ENCODE results near the gene RPL37.
A peak's percentile ranks its signal among the peaks of the same experiment; 100 is the strongest.
"Not testable (repeated sequence)": the region's sequence is repeated elsewhere in the genome, so short reads cannot be mapped to it uniquely, and the experiment has no call there.

The RPL37 gene

DNA sequence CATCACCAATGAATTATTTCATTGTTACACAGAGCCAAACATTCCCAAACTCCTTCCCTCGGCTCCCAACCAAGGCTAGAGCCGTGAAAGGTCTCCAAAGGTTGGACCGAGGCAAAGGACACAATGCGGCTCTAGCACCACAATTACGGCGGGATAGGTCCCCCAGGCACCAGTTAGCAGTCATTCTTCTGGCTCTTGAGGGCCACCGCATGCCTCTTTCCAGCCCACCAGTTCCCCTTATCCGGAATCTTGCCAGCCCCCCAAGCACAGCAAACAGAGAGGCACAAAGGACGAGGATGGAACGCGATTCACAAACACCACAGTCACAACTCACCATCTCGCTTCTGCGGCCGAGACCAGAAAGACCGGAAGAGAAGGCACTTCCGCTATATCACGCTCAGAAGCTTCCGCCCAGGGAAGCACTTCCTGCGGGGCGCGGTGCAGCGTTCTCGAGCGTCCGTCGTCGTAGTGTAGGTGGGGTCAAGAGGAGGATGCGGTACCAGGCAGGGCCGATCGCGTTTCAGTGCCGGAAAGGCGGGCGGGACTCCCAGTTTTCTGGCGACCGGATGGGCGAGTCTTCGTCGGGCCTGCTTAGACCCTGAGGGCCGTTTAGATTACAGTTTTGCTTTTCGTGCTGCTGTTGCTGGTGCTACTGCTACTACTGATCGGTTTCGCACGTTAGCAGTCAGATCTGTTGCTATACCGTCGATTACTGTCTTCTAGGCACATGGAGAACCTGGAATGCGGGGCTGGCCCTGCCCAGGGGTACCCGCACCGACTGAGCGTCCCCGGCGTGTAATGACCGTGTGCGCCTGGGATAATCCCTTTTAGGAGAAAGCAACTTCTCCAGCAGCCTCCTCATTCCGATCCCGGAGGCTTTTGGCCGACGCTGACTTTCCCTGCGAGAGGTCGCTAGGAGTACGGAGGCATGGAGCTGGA is at the start of gene RPL37:
RPL37 (minus strand) TSS at position 374 of the 939 bp plus-strand sequence; CDS start at position 337, 37 bp downstream.
- DNase-seq, result peak; percentile 88

DNA sequence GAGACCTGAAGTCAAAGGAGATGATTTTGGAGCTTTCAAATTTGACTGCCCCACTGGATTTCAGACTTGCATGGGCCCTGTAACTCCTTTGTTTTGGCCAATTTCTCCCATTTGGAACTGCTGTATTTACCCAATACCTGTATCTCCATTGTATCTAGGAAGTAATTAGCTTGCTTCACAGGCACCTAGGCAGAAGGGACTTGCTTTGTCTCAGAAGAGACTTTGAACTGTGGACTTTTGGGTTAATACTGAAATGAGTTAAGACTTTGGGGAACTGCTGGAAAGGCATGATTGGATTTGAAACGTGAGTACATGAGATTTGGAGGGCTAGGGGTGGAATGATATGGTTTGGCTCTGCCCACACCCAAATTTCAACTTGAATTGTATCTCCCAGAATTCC is 48.0 kb upstream of the RPL37 start:
- not testable (repeated sequence) for DNase-seq

DNA sequence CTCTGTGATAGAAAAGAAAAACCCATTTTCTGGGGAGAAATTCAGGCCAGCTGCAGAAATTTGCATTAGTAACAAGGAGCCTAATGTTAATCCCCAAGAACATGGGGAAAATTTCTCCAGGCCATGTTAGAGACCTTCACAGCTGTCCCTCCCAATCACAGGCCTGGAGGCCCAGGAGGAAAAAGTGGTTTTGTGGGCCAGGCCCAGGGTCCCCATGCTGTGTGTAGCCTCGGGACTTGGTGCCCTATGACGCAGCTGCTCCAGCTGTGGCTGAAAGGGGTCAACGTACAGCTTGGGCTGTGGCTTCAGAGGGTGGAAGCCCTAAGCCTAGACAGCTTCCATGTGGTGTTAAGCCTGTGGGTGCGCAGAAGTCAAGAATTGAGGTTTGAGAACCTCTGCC is 47.3 kb upstream of the RPL37 start:
- DNase-seq, result no peak

DNA sequence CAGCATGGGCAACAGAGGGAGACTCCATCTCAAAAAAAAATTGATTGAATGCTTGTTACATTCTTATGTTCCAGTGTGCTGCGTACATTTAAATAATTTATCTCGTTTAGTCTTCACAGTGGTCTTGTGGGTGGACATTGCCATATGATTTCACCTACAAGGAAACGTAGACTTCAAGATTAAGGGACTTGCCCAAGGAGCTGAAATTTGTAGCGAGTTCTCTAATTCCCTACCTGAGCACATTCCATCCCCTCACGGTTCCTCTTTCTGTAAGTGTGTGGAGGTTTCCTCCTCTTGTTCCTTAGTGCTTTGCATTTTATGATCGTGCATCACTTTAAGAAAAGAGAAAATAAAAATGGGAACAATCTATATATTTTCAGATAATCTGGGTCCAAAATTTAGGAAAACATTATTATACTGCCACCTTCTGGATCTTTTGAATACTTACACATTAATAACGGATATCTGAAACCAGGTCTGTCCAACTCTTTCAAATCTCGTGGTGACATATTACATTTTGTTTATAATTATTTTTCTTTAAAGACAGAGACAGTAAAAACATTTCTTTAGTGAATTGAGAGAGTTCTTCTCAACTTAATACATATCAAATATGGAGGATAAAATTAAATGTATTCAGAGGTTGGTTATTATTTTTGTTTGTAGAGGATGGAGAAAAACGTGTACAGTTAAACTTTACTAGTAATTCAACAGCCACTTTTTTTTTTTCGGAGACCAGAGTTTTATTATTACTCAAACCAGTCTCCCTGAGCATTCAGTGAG is 44.3 kb upstream of the RPL37 start:
- no peak for DNase-seq

DNA sequence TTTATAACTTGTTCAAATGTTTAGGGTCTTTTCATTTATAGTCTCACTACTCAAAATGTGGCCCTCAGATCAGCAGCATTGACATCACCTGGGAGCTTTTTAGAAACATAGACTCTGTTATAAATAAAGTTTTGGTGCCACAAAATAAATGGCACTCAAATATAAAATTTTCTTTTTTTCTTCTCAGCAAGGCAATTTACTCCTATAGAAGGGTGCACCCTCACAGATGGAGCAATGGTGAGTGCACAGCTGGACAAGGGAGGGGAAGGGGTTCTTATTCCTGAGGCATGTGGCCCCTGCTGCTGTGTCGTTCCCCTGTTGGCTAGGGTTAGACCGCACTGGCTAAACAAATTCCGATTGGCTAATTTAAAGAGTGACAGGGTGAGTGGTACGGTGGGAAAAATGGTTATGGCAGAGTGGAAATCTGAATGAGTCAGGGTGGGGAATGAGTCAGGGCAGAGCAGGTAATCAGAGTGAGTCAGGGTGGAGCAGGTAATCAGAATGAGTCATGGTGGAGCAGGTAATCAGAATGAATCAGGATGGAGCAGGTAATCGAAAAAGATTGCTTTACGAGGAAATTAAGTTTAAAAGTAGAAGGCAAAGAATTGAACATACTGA is 42.5 kb upstream of the RPL37 start:
- no peak for DNase-seq

DNA sequence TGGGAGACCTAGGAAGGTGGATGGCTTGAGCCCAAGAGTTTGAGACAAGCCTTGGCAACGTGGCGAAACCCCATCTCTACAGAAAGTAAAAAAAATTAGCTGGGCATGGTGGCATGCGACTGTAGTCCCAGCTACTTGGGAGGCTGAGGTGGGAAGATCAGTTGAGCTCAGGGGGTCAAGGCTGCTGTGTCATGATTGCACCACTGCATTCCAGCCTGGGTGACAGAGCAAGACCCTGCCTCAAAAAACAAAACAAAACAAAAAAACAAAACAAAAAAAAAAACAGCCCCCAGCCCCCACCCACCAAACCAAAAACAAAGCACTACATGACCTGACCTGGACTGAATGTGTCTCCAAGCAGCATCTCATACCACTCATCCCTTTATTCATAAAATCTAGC is 40.9 kb upstream of the RPL37 start:
- DNase-seq, result no peak

DNA sequence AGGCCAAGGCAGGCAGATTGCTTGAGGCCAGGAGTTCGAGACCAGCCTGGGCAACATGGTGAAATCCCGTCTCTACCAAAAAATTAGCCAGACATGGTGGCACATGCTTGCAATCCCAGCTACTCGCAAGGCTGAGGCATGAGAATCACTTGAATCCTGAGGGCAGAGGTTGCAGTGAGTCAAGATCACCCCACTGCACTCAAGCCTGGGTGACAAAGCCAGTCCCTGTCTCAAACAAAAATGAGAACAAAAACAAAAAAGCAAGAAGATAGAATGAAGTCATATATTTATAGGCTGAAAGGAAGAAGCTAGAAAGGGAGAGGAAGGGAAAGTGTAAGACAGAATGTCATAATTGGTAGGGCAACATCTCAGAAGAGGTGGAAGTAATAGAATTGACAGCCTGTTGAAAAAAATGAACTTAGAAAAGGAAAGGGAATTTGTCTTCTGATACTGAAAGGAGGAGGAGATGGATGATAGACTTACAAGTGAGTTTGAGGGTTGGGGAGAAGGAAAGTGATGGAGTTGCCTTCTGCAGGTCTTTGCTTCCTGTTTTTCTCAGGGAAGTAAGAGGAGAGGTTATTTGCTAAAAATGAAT is 38.4 kb upstream of the RPL37 start:
- no peak for DNase-seq

DNA sequence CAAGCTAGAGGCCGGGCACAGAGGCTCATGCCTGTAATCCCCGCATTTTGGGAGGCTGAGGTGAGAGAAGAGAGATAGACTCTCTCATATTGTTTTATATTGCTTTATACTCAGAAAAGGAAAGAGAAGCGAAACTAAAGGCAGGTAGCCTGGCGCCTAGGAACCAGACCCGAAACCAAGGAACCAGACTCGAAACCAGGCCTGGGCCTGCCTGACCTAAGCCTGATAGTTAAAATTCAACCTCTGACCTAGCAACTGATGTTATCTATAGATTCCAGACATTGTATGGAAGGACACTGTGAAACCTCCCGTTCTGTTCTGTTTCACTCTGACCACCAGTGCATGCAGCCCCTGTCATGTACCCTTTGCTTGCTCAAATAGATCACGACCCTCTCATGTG is 37.2 kb upstream of the RPL37 start:
- DNase-seq, result not testable (repeated sequence)

DNA sequence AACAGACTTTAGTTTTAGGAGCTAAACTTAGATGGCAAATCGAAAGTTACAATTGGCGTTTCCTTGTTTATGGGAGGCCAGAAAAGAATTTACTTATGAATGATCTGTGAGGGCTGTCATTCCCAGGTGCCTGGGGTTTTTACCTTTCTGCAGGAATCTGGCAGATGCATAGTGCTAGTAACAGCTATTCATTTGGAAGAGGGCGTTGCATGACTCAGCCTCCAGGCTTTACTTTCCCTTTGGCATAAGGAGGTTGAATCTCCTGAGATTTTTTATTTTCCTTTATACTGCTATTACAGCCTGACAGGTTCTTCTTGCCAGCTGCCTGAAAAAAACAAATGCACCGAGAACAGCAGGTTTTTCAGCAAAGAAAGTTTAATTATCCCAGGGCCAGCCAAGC is 36.2 kb upstream of the RPL37 start:
- no peak for DNase-seq

DNA sequence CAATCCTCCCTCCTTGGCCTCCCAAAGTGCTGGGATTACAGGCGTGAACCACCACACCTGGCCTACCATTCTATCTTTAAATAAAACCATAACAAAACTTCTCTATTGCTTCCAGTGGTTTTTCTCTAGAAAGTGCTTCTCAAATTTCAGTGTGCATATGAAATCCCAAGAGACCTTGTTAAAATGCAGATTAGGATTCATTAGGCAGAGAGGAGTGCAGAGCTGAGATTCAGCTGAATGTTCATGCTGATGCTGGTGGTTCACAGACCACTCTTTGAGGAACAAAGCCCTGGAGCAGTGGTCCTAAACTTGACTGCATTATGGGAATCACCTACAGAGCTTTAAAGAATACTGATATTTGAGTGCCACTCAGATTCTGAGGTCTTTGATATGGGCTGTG is 34.4 kb upstream of the RPL37 start:
- no peak for DNase-seq

DNA sequence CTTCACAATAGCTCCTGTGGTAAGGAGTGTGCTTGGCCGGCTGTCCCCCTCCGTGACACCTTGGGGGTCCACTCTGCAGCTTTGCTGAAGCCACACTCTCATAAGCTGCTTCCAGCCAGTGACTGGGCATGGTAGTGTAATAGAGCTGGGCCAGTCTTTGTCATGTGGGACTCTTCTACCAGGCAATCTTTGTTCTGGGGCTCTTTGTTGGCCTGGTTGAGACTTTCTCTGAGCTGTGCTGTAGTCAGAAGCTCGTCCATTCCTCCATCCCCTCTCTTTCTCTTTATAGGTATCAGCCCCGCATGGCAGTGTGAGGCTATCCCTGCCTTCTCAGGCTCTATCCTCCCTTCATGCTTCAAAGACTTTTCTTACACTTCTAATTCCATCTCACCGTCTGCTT is 31.8 kb upstream of the RPL37 start:
- DNase-seq, result no peak

DNA sequence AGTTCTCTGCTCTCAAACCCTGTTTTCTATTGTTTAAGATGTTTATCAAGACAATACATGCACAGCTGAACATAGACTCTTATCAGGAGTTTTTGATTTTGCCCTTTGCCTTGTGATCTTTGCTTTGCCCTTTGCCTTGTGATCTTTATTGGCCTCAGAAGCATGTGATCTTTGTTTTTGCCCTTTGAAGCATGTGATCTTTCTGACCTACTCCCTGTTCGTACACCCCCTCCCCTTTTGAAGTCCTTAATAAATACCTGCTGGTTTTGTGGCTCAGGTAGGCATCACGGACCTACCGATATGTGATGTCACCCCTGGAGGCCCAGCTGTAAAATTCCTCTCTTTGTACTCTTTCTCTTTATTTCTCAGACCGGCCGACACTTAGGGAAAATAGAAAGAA is 30.0 kb upstream of the RPL37 start:
- not testable (repeated sequence) for DNase-seq

DNA sequence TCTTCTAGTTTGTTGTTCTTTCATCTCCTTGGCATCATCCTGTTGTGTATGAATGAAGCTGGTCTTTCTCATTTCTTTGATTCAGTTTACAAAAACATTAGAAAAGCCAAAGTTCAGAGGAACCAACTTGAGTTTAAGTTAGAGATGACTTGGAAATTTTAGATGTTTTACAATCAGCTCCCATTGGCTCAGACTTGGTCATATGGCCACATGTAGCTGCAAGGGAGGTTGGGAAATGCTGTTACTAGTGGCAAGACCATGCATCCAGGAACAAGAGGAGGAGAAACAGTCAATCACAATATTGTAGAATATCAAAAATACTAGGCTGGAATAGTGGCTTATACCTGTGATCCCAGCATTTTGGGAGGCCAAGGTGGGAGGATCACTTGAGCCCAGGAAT is 25.7 kb upstream of the RPL37 start:
- DNase-seq, result no peak

DNA sequence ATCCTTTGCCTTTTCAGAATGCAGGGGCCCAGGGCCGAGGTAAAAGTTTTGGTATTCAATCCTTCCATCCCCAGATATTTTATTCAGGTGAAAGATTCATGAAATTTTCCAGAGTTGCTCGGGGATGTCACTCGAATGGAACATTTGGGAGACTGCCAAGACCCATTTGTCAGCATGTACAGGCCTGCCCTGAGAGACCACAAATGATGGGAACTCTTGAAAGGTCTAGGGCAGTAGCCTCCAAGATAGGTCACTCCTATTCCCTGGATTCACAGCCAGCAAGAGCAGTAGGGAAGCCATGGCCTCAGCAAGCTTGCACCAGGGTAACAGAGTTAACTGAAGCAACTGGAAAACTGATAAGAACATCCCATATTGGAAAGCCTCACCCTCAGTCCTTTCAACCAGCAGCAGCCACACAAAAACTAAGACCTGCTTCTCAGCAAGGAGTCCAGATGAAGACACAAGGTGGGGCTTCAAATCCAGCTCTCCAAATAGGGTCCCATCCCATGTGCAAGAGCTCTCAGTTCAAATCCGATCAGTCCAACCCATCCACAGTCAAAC is 18.7 kb upstream of the RPL37 start:
- DNase-seq, result no peak

DNA sequence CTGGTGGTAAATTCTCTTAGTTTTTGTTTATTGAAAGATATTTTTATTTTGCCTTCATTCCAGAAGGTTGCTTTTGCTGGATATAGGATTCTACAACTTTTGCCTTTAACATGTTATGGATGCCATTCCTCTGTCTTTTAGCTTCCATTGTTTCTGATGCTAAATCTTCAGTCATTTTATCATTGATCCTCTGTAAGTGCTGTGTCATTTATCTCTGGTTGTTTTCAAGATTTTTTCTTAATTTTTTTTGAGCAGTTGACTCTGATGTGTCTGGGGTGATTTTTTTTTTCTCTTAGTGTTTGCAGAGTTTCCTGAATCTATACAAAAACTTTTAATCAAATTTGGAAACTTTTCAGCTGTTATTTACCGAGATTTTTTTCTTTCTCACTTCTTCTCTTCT is 12.5 kb upstream of the RPL37 start:
- no peak for DNase-seq

DNA sequence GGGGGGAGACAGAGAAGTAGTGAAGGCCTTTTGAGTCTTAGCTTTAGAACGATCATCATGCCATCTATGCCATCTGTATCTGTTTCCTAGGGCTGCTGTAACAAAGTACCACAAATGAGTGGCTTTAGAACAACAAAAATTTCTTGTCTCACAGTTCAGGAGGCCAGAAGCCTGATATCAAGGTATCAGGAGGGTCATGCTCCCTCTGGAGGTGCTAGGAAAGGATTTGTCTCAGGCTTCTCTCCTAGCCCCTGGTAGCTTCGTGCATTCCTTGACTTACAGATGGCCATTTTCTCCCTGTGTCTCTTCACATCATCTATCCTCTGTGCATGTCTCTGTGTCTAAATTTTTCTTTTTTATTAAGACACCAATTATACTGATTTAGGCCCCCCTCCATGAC is 11.3 kb upstream of the RPL37 start:
- DNase-seq, result no peak

DNA sequence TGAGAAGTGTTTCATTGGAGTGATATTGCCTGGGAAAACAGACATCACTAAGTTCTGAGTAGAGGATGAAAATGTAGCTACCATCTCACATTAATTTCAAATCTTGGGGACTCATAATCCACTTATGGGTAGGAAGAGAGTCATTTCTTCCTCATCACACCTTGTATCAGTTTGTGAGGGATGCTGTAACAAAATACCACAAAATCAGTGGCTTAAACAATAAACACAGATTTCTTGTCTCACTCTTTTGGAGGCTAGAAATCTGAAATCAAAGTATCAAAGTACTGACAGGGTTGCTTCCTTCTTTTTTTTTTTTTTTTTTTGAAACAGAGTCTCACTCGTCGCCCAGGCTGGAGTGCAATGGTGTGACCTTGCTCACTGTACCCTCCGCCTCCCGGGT is 9.5 kb upstream of the RPL37 start:
- DNase-seq, result no peak

DNA sequence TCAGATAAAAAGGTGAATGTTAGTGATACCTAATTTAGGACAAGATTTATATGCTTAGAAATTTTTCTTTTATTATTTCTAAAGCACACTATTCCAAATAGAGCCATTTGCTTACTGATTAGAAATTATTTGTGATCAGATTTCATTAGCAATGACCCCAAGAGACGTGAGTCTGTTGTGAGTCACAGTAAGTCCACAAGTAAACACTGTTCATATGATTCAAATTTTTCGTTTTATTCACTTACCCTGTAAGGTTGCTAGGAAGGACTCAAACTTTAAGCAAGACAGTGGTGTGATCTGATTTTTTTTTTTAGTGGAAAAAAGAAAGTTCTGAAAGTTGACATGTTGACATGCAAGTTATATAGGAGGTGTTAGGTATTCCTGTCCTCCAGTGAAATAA is 7.3 kb upstream of the RPL37 start:
- no peak for DNase-seq

DNA sequence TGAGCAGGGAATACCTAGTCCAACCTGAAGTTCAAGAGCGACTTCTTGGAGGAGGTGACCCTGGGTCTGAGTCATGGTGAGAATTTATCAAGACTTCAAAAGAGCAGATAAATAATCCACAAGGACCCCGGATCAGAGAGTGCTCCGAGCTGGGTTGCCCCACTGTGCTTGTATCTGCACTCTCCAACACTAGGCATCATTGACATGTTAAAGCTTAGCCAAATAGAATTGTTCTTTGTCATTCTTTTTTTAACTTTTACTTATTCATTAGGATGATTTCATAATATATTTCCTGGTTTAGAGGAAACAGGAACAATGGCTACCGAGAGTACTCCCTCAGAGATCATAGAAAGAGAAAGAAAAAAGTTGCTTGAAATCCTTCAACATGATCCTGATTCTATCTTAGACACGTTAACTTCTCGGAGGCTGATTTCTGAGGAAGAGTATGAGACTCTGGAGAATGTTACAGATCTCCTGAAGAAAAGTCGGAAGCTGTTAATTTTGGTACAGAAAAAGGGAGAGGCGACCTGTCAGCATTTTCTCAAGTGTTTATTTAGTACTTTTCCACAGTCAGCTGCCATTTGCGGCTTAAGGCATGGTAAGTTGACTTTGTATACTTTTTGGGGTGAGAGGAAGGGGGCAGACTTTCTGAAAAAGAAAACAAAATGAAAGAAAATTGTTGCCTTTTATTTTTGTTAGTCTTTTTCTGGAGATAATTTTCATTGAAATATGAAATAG is 6.2 kb upstream of the RPL37 start, which contains the start of gene CARD6:
CARD6 (plus strand) TSS at position 300 of the 738 bp plus-strand sequence; CDS start at position 316, 16 bp downstream.
- no peak for DNase-seq

DNA sequence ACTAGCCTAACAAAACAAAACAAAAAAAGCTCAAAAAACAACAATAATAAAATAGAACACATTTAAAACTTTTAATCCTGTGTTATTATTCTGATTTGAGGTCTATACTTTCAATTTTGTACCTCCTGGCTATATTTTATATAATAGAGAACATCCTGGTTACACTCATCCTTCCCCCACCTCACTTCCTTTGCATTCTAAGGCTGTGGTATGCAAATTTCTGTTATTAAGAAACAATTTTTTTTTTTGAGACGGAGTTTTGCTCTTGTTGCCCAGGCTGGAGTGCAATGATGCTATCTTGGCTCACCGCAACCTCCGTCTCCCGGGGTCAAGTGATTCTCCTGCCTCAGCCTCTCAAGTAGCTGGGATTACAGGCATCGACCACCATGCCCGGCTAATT is 3.1 kb upstream of the RPL37 start:
- no peak for DNase-seq

DNA sequence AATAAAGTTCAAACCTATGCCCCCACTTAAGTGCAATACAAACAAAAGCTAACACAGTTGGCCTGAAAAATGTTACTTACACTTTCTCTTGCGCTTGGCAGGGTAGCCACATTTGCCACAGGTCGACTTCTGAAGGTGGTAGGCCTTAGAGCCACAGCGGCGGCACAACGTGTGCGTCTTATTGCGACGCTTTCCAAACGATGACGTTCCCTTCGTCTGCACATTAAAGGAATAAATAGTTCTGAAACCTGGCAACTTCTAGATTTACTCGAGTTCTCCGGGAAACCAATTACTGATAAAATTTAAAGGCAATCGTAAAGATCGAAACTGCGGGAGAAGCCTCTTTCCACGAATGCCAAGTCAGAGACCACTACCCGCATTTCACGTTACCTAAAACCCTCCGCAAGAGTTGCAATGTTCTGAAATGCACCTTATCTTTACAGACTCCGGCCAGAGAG is 602 bp downstream of the RPL37 start:
- peak; percentile 40 for DNase-seq

DNA sequence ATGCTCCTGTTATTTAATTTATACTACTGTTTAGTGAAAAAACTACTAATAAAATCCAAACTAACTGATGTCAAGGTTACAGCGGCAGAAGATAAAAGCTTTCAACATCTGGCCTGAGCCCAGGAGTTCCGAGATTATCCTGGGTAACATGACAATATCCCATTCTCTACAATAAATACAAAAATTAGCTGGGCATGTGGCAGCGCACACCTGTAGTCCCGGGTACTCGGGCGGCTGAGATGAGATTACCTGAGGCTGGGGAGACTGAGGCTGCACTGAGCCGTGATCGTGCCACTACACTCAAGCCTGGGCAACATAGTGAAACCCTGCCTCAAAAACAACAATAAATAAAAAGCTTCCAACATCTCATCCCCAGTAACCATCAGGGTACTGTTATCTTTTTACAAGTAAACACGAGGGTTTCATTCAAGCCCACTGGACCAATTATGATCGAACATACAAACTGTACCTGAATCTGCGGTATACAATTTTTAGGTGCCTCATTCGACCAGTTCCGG is 1.3 kb downstream of the RPL37 start:
- DNase-seq, result no peak

Data from activated CD4-positive, CD25-positive, alpha-beta regulatory T cell treated with anti-CD3 and anti-CD28 coated beads, Interleukin-2, amount 50 U/mL, for 72 hours (primary cell).